ENCODE results near the gene SMAP2. TPM values are rescaled to one million over a fixed set of nuclear protein-coding genes. Genes with fewer than 3 reads are reported as not detected.

SMAP2 gene
- total and polyA plus RNA-seq, 4 donors, result 24.5 to 201 (median 51.3) TPM

- Histone ChIP-seq H3K27ac (ENCODE audit: low read depth in 1 of 2, low read length in 1 of 2) (no peak overlapping the region), H3K4me1 (ENCODE audit: control insufficient read depth in 5 of 5, insufficient read depth in 5 of 5, low read length in 5 of 5) (peaks cover 0 to 6% (median 0%) of the 10 kb centered on the region in 5 donors), H3K9me3 (ENCODE audit: control insufficient read depth in 4 of 4, insufficient read depth in 3 of 4, low read length in 3 of 4) (no peaks in the 10 kb centered on the region), H3K27me3 (ENCODE audit: control insufficient read depth in 3 of 3, insufficient read depth in 3 of 3, low read length in 2 of 3) (no peaks in the 10 kb centered on the region), H3K9ac (ENCODE audit: insufficient read depth in 1 of 2, low read length in 2 of 2) (no peak overlapping the region), H3K4me3 (no peak overlapping the region), H3K36me3 (ENCODE audit: control insufficient read depth in 4 of 4, insufficient read depth in 4 of 4, low read length in 4 of 4) (peaks cover 15 to 37% (median 30%) of the 10 kb centered on the region in 4 donors)
- DNase-seq (no peak), ATAC-seq (ENCODE audit: insufficient read depth, low FRiP score) (no peak)
- TF ChIP-seq CTCF (IDR thresholded peaks at IDR 0.05; ENCODE audit: control extremely low read depth, extremely low read depth), result no peak
- WGBS, 2 donors, result 91 to 93% methylated on average over 6 of the region's 6 CpGs
Observed at GRCh38 chr1:40413527-40414252, 40.2 kb downstream of the SMAP2 start.

- H3K4me1 ChIP-seq (ENCODE audit: control insufficient read depth in 5 of 5, insufficient read depth in 5 of 5, low read length in 5 of 5), result peaks cover 0 to 6% (median 0%) of the 10 kb centered on the region in 5 donors
- no peak overlapping the region for H3K9ac ChIP-seq (ENCODE audit: insufficient read depth in 1 of 2, low read length in 2 of 2)
- 89 to 97% methylated on average over 3 of the region's 3 CpGs for WGBS, 2 donors
- no peak overlapping the region for H3K4me3 ChIP-seq
- no peak for TF ChIP-seq CTCF (IDR thresholded peaks at IDR 0.05; ENCODE audit: control extremely low read depth, extremely low read depth)
- no peaks in the 10 kb centered on the region for H3K9me3 ChIP-seq (ENCODE audit: control insufficient read depth in 4 of 4, insufficient read depth in 3 of 4, low read length in 3 of 4)
- no peak overlapping the region for H3K27ac ChIP-seq (ENCODE audit: low read depth in 1 of 2, low read length in 1 of 2)
- no peak for ATAC-seq (ENCODE audit: insufficient read depth, low FRiP score)
- H3K36me3 ChIP-seq (ENCODE audit: control insufficient read depth in 4 of 4, insufficient read depth in 4 of 4, low read length in 4 of 4), result peaks cover 19 to 35% (median 29%) of the 10 kb centered on the region in 4 donors
- DNase-seq, result no peak
- no peaks in the 10 kb centered on the region for H3K27me3 ChIP-seq (ENCODE audit: control insufficient read depth in 3 of 3, insufficient read depth in 3 of 3, low read length in 2 of 3)
Observed at GRCh38 chr1:40414331-40414730, 40.8 kb downstream of the SMAP2 start.

GRCh38 chr1:40416709-40417108 is 43.2 kb downstream of the SMAP2 start:
- no peaks in the 10 kb centered on the region for H3K27me3 ChIP-seq (ENCODE audit: control insufficient read depth in 3 of 3, insufficient read depth in 3 of 3, low read length in 2 of 3)
- H3K9me3 ChIP-seq (ENCODE audit: control insufficient read depth in 4 of 4, insufficient read depth in 3 of 4, low read length in 3 of 4), result no peaks in the 10 kb centered on the region
- 89 to 98% methylated on average over 4 of the region's 4 CpGs for WGBS, 2 donors
- peaks cover 19 to 31% (median 25%) of the 10 kb centered on the region in 4 donors for H3K36me3 ChIP-seq (ENCODE audit: control insufficient read depth in 4 of 4, insufficient read depth in 4 of 4, low read length in 4 of 4)
- no peak overlapping the region for H3K4me3 ChIP-seq
- peaks cover 0 to 7% (median 0%) of the 10 kb centered on the region in 5 donors for H3K4me1 ChIP-seq (ENCODE audit: control insufficient read depth in 5 of 5, insufficient read depth in 5 of 5, low read length in 5 of 5)
- no peak overlapping the region for H3K27ac ChIP-seq (ENCODE audit: low read depth in 1 of 2, low read length in 1 of 2)
- DNase-seq (no peak), ATAC-seq (ENCODE audit: insufficient read depth, low FRiP score) (no peak)
- no peak overlapping the region for H3K9ac ChIP-seq (ENCODE audit: insufficient read depth in 1 of 2, low read length in 2 of 2)
- no peak for TF ChIP-seq CTCF (IDR thresholded peaks at IDR 0.05; ENCODE audit: control extremely low read depth, extremely low read depth)
